Smooth muscle cell (in vitro differentiated cells): Measurements from ENCODE around the gene VAMP5. TPM values are rescaled to one million over a fixed set of nuclear protein-coding genes. Genes with fewer than 3 reads are reported as not detected.

Experiments used
- DNase-seq: peaks from one replicate; lab custom pipeline; 2025; ENCODE audit not compliant: unreplicated experiment; lab: John Stamatoyannopoulos, UW
- H2AFZ ChIP-seq: fragments of 200-600 bp; sonication (generic); 2 replicates; pipeline ENCODE4 v1.6.0; 2016; ENCODE audit warnings: antibody characterized with exemption, low read depth, mild to moderate bottlenecking
- H3F3A ChIP-seq: fragments of 200-600 bp; sonication (generic); 2 replicates; pipeline ENCODE4 v1.6.0; 2017; ENCODE audit warnings: antibody characterized with exemption, low read depth
- H3K27ac ChIP-seq: fragments of 200-600 bp; sonication (generic); 2 replicates; pipeline ENCODE4 v1.5.1; 2016; ENCODE audit warnings: low read depth, mild to moderate bottlenecking
- H3K27me3 ChIP-seq: fragments of 200-600 bp; sonication (generic); 2 replicates; pipeline ENCODE4 v1.6.1; 2016; ENCODE audit warnings: low read depth, mild to moderate bottlenecking
- H3K36me3 ChIP-seq: fragments of 200-600 bp; sonication (generic); 2 replicates; pipeline ENCODE4 v1.5.1; 2016; ENCODE audit warnings: low read depth
- H3K4me1 ChIP-seq: fragments of 200-600 bp; sonication (generic); 2 replicates; pipeline ENCODE4 v1.5.1; 2016; ENCODE audit warnings: low read depth
- H3K4me2 ChIP-seq: fragments of 200-600 bp; sonication (generic); 2 replicates; pipeline ENCODE4 v1.6.0; 2016; ENCODE audit warnings: mild to moderate bottlenecking
- H3K4me3 ChIP-seq: fragments of 200-600 bp; sonication (generic); 2 replicates; pipeline ENCODE4 v1.5.1; 2016; ENCODE audit warnings: mild to moderate bottlenecking
- H3K79me2 ChIP-seq: fragments of 200-600 bp; sonication (generic); 2 replicates; pipeline ENCODE4 v1.6.0; 2016; ENCODE audit warnings: low read depth, mild to moderate bottlenecking
- H3K9ac ChIP-seq: fragments of 200-600 bp; sonication (generic); 2 replicates; pipeline ENCODE4 v1.6.0; 2016; ENCODE audit warnings: low read depth
- H3K9me3 ChIP-seq: fragments of 200-600 bp; sonication (generic); replicated peaks from 2 replicates; pipeline ENCODE4 v1.5.1; 2016; ENCODE audit warnings: low read depth
- H4K20me1 ChIP-seq: fragments of 200-600 bp; sonication (generic); 2 replicates; pipeline ENCODE4 v1.6.0; 2016; ENCODE audit warnings: low read depth
- CTCF ChIP-seq: fragments of 200-600 bp; sonication (generic); IDR thresholded peaks from 2 replicates; pipeline ENCODE4 v1.5.1; 2017; ENCODE audit warnings: borderline replicate concordance, mild to moderate bottlenecking, antibody characterized with exemption; ENCODE audit not compliant: insufficient read depth, poor library complexity, severe bottlenecking
- WGBS: methylation state at CpG from one replicate; pipeline ENCODE4 v1.1.7; 2016; ENCODE audit warnings: low lambda C conversion rate; 5-methylcytosine and 5-hydroxymethylcytosine counted together
- polyA plus RNA-seq: library from polyadenylated mRNA; unstranded; fragments of >200 nt; fragmentation: Nextera tagmentation; extraction: Ambion mirVana; gene quantifications from 2 replicates; pipeline ENCODE4 v1.2.1, GENCODE V29; 2016
- total RNA-seq: library from RNA; depleted of rRNA; stranded (reverse); fragments of >200 nt; gene quantifications from 2 replicates; pipeline ENCODE4 v1.2.3, GENCODE V29; 2014

VAMP5 gene
- total and polyA plus RNA-seq, 2 experiments from 2014 or later, result 6.6 to 35.9 TPM

- Histone ChIP-seq H3K27me3 (no peaks in the 10 kb centered on the region), H3K4me1 (peaks cover under 1% of the 10 kb centered on the region), H3K9me3 (no peaks in the 10 kb centered on the region), H4K20me1 (no peaks in the 10 kb centered on the region), H2AFZ (no peak overlapping the region), H3F3A (peaks cover under 1% of the 10 kb centered on the region), H3K9ac (no peak overlapping the region), H3K27ac (peak overlapping the region; percentile 37), H3K36me3 (no peaks in the 10 kb centered on the region), H3K4me3 (no peak overlapping the region), H3K79me2 (no peaks in the 10 kb centered on the region), H3K4me2 (peak overlapping the region; percentile 85)
- 92% methylated on average over 1 of the region's 1 CpG for WGBS
- DNase-seq, result no peak
- TF ChIP-seq CTCF, result no peak
Measured at GRCh38 chr2:85585781-85586105, 1.5 kb downstream of the VAMP5 start.

GRCh38 chr2:85588236-85588635 is 4.0 kb downstream of the VAMP5 start:
- no peak overlapping the region for H3K4me3 ChIP-seq
- no peaks in the 10 kb centered on the region for H3K36me3 ChIP-seq
- H3K4me1 ChIP-seq, result peaks cover 5% of the 10 kb centered on the region
- no peaks in the 10 kb centered on the region for H4K20me1 ChIP-seq
- H3K27ac ChIP-seq, result no peak overlapping the region
- no peak for TF ChIP-seq CTCF
- H3F3A ChIP-seq, result peaks cover 7% of the 10 kb centered on the region
- 82% methylated on average over 4 of the region's 4 CpGs for WGBS
- no peaks in the 10 kb centered on the region for H3K9me3 ChIP-seq
- no peaks in the 10 kb centered on the region for H3K79me2 ChIP-seq
- H3K27me3 ChIP-seq, result no peaks in the 10 kb centered on the region
- DNase-seq, result no peak
- H2AFZ ChIP-seq, result no peak overlapping the region
- H3K4me2 ChIP-seq, result no peak overlapping the region
- no peak overlapping the region for H3K9ac ChIP-seq

GRCh38 chr2:85588645-85589044 is 4.4 kb downstream of the VAMP5 start:
- no peaks in the 10 kb centered on the region for H3K36me3 ChIP-seq
- no peaks in the 10 kb centered on the region for H3K27me3 ChIP-seq
- no peak overlapping the region for H2AFZ ChIP-seq
- no peak overlapping the region for H3K27ac ChIP-seq
- DNase-seq, result no peak
- H3K9ac ChIP-seq, result no peak overlapping the region
- H4K20me1 ChIP-seq, result no peaks in the 10 kb centered on the region
- peaks cover 5% of the 10 kb centered on the region for H3K4me1 ChIP-seq
- H3K79me2 ChIP-seq, result no peaks in the 10 kb centered on the region
- H3K4me3 ChIP-seq, result no peak overlapping the region
- H3K4me2 ChIP-seq, result no peak overlapping the region
- H3F3A ChIP-seq, result peaks cover 7% of the 10 kb centered on the region
- no peaks in the 10 kb centered on the region for H3K9me3 ChIP-seq
- TF ChIP-seq CTCF, result no peak
- 94% methylated on average over 4 of the region's 4 CpGs for WGBS

- H3K79me2 ChIP-seq, result no peaks in the 10 kb centered on the region
- no peak for TF ChIP-seq CTCF
- peaks cover 7% of the 10 kb centered on the region for H3F3A ChIP-seq
- H3K4me3 ChIP-seq, result no peak overlapping the region
- H4K20me1 ChIP-seq, result no peaks in the 10 kb centered on the region
- no peaks in the 10 kb centered on the region for H3K9me3 ChIP-seq
- H3K27ac ChIP-seq, result no peak overlapping the region
- no peak for DNase-seq
- H3K4me2 ChIP-seq, result no peak overlapping the region
- H3K9ac ChIP-seq, result no peak overlapping the region
- peaks cover 5% of the 10 kb centered on the region for H3K4me1 ChIP-seq
- 98% methylated on average over 4 of the region's 4 CpGs for WGBS
- no peaks in the 10 kb centered on the region for H3K27me3 ChIP-seq
- no peaks in the 10 kb centered on the region for H3K36me3 ChIP-seq
- H2AFZ ChIP-seq, result no peak overlapping the region
Measured at GRCh38 chr2:85589181-85589580, 5.0 kb downstream of the VAMP5 start.
